Measurements from ENCODE around the gene PLEKHA6.
A peak's percentile ranks its signal among the peaks of the same experiment; 100 is the strongest.

The PLEKHA6 gene

DNA sequence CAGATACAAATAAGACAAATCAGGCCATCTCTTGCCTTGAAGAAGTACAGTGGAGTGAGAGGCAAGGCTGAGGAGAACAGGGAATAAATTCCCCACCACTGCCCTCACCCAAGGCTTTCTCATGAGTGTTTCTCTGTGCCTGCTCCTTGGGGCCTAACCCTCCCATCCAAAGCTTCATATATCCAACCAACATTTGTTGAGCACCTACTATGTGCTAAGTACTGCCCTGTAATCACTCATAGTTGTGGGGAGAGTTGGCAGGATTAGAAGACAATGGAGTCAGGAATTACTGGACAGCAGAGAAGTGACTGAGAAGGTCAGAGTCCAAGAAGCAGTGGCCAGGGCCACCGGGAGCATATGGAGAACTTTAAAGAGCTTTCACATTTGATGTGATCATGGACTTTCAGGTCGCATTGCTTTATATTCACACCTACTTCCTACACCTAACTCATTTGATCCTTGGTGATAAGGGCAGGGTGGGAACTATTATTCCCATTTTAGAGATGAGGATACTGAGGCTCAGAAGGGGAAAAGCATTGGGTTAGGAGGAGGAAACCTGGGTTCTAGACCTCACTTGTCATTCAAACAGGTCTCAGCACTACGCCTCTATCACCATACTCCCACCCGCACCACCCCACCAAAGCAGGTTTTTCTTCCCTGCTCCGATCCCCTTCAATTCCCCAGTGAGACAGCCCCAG lies 6.4 kb downstream of the PLEKHA6 start:
- no peak for DNase-seq

GRCh38 chr1:204350857-204351573 lies 8.7 kb downstream of the PLEKHA6 start:
- DNase-seq = peak; percentile 63 to 66

- DNase-seq = no peak
Observed at GRCh38 chr1:204350312-204350711, 9.4 kb downstream of the PLEKHA6 start.

- no peak for DNase-seq
Observed at GRCh38 chr1:204349602-204350001, 10.1 kb downstream of the PLEKHA6 start.

DNA sequence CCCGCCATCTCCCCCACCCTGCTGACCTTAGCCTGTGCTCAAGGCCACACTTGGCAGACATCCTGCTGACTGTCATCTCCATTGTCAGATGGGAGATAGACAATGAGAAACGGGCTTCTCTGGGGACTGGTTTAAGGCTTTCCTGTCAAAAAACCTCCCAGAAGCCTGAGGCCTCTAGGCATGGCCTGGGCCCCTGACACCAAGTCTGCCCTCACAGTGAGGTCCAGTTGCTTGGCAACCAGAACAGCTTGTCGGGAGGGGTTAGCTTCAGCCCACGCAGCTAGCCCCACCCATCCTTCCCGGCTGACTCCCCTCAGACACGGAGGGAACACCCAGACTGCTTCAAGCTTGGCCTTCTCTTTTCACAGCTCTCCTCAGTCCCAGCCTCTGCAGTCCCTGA lies 11.0 kb downstream of the PLEKHA6 start:
- DNase-seq = no peak

DNA sequence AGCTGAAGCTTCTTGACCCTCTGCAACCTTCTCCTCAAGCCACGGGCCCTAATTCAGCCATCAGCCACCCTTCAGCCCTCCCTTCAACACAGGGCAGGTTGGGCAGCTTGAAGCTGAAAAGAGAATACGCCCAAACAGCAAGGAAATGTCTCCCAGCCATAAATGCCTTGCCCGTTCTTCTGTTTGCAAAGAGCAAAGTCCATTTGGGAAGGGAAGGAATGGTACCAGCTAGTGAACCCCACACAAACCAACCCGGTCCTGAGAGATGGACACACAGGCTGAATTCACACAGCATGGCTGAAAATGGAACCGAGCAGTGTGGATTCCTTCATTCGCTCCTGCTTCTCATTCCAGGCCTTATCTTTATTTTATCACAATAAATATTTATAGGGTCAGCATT lies 11.5 kb downstream of the PLEKHA6 start:
- no peak for DNase-seq

DNA sequence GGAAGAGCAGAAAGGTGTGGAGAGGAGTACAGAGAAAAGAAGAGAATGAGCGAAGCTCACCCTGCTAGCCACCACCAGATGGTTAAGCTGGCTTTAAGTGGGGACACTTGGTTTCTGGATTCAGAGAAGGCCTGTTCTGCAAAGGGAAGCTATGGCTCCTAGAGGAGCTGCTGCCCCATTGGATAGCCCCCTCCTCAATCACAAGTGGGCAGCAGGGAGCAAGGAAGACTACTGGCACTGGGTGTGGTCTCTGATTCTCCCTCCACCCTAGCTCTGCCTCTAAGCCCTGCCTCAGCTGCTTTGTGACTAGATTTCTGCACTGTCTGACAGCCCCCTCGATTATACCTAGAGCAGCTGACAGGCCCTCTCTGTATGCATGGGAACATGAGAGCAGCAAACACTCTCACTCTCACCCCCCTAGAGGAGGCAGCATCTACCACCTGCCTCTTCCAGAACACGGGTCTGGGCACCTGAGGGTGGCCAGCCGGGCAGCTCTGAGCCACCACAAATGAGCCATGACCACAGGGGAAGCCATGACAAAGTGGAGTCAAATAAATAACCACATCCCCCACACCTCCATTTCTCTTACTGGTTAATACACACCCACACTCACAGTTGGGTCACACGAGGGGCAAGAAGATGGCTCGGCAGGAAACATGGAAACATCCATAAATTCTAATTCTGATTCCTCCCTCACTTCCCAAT lies 13.6 kb downstream of the PLEKHA6 start:
- no peak for DNase-seq

DNA sequence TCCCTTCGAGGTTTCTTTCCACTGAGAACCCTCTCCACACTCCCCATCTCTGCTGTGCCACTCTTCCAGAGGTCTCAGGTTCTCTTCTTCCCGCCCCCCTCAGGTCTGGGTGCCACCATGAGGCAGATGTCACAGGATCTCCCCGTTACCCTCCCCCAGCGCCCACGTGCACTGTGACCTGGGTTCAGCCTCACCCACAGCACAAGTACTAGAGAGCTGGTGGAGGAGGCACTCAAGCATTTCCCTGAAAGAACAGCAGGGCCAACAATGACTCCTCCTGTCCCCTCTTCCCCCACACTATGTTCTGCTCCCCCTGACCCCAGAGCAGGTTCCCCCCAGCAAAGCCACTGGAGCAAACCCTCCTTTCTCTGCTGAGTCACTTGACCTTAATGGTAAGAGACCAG lies 14.3 kb downstream of the PLEKHA6 start:
- no peak for DNase-seq

DNA sequence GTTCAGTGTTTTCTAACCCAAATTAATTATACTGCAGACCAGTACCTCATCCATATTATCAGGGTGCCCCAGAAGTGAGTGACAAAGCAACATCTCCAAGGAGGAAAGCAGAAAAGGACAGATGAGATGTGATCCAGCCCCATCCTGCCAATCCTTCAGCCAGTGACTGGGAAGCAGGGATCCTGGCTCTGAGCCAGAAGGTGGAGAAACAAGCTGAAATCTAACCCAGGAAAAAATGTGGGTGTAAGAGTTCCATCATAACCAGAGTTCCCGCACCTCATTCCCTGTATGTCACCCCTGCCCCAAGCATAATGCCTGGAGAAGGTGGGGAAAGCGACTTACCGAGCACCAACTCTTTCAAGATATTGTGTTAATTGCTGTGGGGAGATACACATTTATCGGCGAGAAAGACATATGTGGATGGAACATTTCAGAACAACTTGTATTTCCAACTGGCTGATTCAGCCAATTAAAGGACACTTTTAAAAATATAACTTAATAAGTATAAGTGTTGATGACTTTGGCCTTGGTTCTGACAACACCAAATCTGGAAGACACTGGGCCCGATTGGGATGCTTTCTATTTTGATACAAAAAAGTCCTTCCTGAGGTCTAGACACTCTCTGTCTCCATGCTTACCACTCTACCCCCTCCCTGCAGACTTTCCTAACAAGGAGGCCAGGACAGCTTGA lies 14.9 kb downstream of the PLEKHA6 start:
- no peak for DNase-seq

DNA sequence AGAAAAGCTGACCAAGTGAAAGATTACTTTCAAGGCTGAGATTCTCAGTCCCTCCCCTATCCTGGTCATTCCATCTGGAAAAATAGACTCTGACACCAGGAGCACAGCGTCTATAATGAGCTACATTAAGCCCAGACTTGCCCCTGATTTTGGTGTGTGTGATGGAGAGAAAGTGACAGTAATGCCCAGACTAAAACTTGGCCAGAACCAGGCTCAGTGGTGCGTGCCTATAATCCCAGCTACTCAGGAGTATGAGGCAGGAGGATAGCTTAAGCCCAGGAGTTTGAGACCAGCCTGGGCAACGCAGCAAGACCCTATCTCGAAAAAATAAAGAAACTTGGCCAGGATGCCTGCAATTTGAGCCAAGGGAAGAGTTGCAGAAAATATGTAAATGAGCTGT lies 15.9 kb downstream of the PLEKHA6 start:
- DNase-seq = no peak

DNA sequence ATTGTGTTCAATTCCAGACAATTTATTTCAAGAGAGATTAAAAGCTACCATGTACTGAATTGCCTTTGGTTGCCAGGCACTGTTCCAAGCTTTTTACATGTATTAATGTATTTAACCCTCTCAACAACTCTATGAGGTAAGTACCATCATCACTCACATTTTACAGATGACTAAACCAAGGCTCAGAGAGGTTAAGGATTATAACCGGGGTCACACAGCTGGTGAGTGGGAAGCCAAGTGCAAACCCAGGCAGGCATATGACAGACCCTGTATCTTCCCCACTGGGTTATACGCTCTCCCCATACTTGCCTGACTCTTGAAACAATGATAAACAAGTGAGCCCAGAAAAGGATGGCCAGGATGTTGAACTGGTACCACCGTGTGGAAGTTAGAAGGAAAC lies 16.5 kb downstream of the PLEKHA6 start:
- DNase-seq = no peak

GRCh38 chr1:204342310-204342709 lies 17.4 kb downstream of the PLEKHA6 start:
- no peak for DNase-seq

DNA sequence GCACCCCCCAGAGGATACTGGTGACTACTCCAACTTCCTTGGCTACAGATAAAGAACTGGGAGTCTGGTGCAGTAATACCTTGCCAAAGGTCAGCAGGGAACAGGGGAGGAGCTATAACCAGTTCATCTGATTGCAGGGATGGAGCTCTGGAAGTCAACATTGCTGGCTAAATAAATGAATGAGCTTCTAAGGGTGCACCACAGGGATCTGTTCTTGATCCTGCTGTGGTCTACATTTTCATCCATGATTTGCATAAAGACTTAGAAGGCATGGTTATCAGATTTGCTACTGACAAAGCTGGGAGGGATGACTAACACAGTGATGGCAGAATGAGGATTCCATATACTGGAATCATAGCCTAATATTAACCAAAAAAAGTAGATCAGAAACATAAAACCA lies 18.3 kb downstream of the PLEKHA6 start:
- no peak for DNase-seq

GRCh38 chr1:204340081-204340889 lies 19.4 kb downstream of the PLEKHA6 start:
- DNase-seq = peak; percentile 88 to 94

DNA sequence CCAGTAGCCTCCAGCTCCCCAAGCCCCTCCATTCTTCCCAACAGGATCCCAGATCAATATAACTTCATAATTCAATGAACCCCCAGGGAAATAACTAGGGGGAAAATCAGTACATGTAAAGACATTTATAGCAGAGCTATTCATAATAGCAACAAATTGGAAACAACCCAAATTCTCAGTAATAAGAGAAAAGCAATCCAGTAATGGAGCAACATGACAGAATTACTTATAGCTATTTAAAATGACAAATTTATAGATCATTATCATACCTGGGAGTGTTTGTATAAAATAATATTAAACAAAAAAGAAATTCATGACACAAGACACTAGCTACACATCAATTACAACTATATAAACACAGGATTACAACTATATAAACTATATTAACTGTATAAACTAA lies 20.2 kb downstream of the PLEKHA6 start:
- DNase-seq = no peak

DNA sequence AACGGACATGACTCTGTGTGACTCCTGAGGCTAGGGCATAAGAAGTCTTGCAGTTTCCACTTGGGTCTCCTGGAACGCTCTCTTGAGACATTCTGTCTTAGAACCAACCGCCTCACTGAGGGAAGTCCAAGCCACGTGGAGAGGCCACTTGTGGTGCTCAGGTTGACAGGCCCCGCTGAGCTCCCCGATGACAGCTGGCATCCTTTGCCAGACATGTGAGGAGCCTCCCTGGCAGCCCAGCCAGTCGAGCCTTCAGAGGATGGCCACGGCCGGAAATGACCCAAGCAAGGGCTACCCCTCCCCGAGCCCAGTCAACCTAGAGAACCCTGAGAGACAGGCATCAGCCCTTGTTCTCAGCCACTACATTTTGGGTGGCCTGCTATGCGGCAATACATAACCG lies 20.7 kb downstream of the PLEKHA6 start:
- no peak for DNase-seq

GRCh38 chr1:204338360-204338759 lies 21.4 kb downstream of the PLEKHA6 start:
- DNase-seq = no peak

DNA sequence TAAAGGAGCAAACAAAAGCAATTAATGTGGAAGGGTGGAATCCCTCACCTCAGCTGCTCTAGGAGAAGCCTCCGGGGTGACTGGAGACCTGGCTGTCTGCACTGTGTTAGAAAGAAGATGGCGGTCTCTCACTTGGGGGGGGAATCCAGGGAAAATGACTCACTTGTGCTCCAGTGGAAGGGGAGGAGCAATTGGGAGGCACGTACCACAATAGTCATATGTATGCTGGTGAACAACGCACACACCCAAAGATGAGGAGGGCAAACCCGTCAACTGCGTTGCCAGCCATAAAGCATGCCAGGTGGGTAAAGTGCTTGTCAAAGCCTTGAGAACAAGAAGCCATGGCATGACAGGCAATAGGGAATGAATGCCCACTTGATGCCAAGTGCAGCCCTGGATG lies 22.1 kb downstream of the PLEKHA6 start:
- no peak for DNase-seq

DNA sequence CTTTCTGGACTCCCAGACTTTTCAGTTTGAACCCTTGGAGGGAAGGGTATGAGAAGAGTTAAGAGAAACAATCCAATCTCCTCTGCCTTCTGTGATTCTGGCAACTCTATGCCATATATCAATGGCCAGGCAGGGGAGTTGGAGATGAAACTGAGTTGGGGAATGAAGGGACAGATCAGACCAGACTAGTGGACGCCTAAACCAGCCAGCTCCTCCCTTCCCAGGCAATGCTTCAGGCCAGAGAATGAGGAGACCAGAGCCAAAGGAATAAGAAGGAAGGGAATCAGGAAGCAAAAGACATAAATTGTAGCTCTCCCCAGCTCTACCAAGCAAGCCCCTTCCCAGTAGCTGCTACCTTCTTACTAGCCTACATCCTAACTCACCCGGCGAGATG lies 22.7 kb downstream of the PLEKHA6 start:
- no peak for DNase-seq

DNA sequence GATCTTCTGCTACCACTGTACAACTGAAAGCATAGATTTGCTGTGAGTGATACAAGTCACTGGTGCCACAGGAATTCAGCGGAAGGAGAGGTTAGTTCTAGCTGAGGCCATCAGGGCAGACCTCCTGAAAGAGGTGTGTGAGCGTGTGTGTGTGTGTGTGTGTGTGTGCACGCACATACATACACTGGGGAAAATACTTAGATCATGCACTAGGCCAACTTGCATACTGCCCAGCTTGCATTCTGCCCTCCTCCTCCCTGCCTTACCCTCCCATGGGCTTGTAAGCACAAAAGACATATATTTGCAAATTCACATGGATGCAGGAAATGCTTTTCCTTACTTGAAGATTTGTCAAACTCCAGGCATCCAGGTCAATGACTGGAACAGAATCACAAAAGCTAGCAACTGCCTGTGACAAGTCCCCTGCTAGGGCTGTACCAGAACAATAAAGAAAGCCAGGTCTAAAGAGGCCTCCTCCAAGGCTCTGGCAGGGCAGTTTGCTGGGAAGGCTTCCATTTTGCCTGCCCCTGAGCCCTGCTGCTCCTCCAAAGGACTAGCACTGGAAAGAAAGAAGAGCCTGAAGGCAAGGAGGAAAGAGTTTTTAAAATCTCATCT lies 23.2 kb downstream of the PLEKHA6 start:
- DNase-seq = no peak

DNA sequence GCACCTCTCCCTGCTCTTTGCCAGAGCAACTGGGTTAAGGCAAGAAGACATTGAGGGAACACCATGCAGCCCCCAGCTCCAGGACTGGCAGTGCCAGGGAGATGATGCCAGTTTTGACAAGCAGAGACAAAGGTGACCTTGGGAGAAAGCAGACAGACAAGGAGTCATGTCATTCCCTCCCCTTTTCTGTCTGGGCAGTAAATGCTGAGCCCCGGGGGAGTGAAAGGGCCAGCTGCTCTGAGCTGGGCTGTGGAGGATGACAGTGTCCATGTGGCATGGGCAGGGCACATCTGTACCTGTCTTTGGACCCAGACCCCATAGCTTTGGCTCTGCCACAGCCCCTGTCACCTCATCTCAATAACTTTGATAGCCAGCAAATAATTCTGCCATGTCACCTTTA lies 24.2 kb downstream of the PLEKHA6 start:
- no peak for DNase-seq

GRCh38 chr1:204335085-204335484 lies 24.6 kb downstream of the PLEKHA6 start:
- no peak for DNase-seq

Data from NCI-H1930 (cell line).